ENCODE measurements around the gene CDIP1. TPM values are rescaled to one million over a fixed set of nuclear protein-coding genes. Genes with fewer than 3 reads are reported as not detected.

CDIP1 gene
- total and polyA plus RNA-seq, 9 of the 15 experiments (the other 6 are each of a cell fraction or from before 2014, with no cell fraction given), result 0.29 TPM; not detected in 8

- TF ChIP-seq POLR2AphosphoS5 (IDR thresholded peaks at IDR 0.05; ENCODE audit: control insufficient read depth, insufficient read depth, low read depth, low read length) (peak; percentile 71), E2F5 (CRISPR knock-in tag; IDR thresholded peaks at IDR 0.05) (no peak), ZNF274 (IDR thresholded peaks at IDR 0.05; ENCODE audit: borderline replicate concordance, low read depth, low read length) (no peak), MEF2A (IDR thresholded peaks at IDR 0.05; ENCODE audit: control insufficient read depth, low read depth, low read length) (no peak), CHD2 (IDR thresholded peaks at IDR 0.05; ENCODE audit: low read depth, low read length) (0 out of 2 replicates have a peak, but pooled peaks have one; percentile 36), ZNF740 (CRISPR knock-in tag; IDR thresholded peaks at IDR 0.05) (no peak), ZNF740 (tag; IDR thresholded peaks at IDR 0.05) (no peak), ELF2 (CRISPR knock-in tag; IDR thresholded peaks at IDR 0.05) (no peak), FOSL1 (tag; conservative IDR thresholded peaks at IDR 0.05) (no peak), PRMT5 (CRISPR knock-in tag; IDR thresholded peaks at IDR 0.05) (no peak), ZNF780A (CRISPR knock-in tag; IDR thresholded peaks at IDR 0.05) (no peak), LARP7 (IDR thresholded peaks at IDR 0.05) (no peak), HNRNPH1 (optimal IDR thresholded peaks at IDR 0.05; ENCODE audit: low read depth, low read length) (no peak), GABPB2 (CRISPR knock-in tag; conservative IDR thresholded peaks at IDR 0.05) (no peak), ZNF263 (CRISPR knock-in tag; IDR thresholded peaks at IDR 0.05; ENCODE audit: borderline replicate concordance) (no peak), SRSF3 (IDR thresholded peaks at IDR 0.05; ENCODE audit: insufficient read depth, low read length) (no peak), PHF8 (IDR thresholded peaks at IDR 0.05; ENCODE audit: borderline replicate concordance, low read length) (peak; percentile 87; the same call in 1 of the 2 replicates), TAL1 (IDR thresholded peaks at IDR 0.05) (no peak), GTF3C2 (IDR thresholded peaks at IDR 0.05; ENCODE audit: borderline replicate concordance, extremely low read depth, insufficient read length) (peak; percentile 63), ZZZ3 (IDR thresholded peaks at IDR 0.05) (no peak; the same call in 1 of the 2 replicates), ZFP36 (IDR thresholded peaks at IDR 0.05; ENCODE audit: low read depth, low read length, partially characterized antibody) (peak; percentile 50), ZNF764 (CRISPR knock-in tag; IDR thresholded peaks at IDR 0.05; ENCODE audit: low read depth) (peak; percentile 100), RFX5 (IDR thresholded peaks at IDR 0.05; ENCODE audit: low read depth, low read length) (no peak), ATF7 (IDR thresholded peaks at IDR 0.05) (peak; percentile 82), MEF2D (tag; conservative IDR thresholded peaks at IDR 0.05; ENCODE audit: low read depth) (no peak)
Measured at GRCh38 chr16:4475880-4476788, 62.4 kb downstream of the CDIP1 start, which contains the start of gene HMOX2 (continued).
